ENCODE data around the gene OCA2. TPM values are rescaled to one million over a fixed set of nuclear protein-coding genes. Genes with fewer than 3 reads are reported as not detected.

OCA2 gene
- total and polyA plus RNA-seq, 2 of the 4 experiments (the other 2 are of a cell fraction): under 0.01 to 0.03 TPM

- intact Hi-C loops (cut with micrococcal nuclease) (no loop called here), in situ Hi-C loops (cut with MboI; ENCODE audit: low sequenced_read_pairs) (no loop called here), dilution Hi-C loops (cut with HindIII; ENCODE audit: low sequenced_read_pairs, unreplicated experiment) (no loop called here)
- Histone ChIP-seq H3K4me1 (ENCODE audit: control insufficient read depth, insufficient read depth, low read length) (no peaks in the 10 kb centered on the region), H4K91ac (ENCODE audit: insufficient read depth, low read depth, low read length) (no peak overlapping the region), H3K79me1 (ENCODE audit: low read depth in 1 of 2, low read length in 2 of 2) (no peaks in the 10 kb centered on the region), H3K27ac (ENCODE audit: insufficient read depth, low read length) (no peak overlapping the region), H4K20me1 (ENCODE audit: insufficient read depth, low read length) (no peaks in the 10 kb centered on the region), H2AK9ac (replicated peaks; ENCODE audit: low read depth, low read length, poor library complexity) (no peak overlapping the region), H4K5ac (ENCODE audit: low read depth, low read length) (no peak overlapping the region), H3K4me3 (ENCODE audit: insufficient read depth, low read depth, low read length) (no peak overlapping the region), H3K36me3 (ENCODE audit: control insufficient read depth, insufficient read depth, low read length) (no peaks in the 10 kb centered on the region), H3K4me2 (ENCODE audit: low read depth, low read length) (no peak overlapping the region), H3K56ac (ENCODE audit: extremely low read depth, insufficient read depth, low read length) (no peak overlapping the region), H2BK15ac (ENCODE audit: low read depth, low read length) (no peak overlapping the region), H4K8ac (ENCODE audit: low read depth in 2 of 2, low read length in 2 of 2) (no peak overlapping the region), H2AK5ac (ENCODE audit: low read depth, low read length) (no peak overlapping the region), H3K9ac (ENCODE audit: low read depth, low read length) (no peak overlapping the region), H3K18ac (ENCODE audit: low read depth, low read length) (no peak overlapping the region), H3K23ac (ENCODE audit: low read depth, low read length) (no peak overlapping the region), H2BK20ac (ENCODE audit: low read depth, low read length) (no peak overlapping the region), H3K14ac (replicated peaks; ENCODE audit: low read depth, low read length) (no peak overlapping the region), H3K27me3 (ENCODE audit: control insufficient read depth, insufficient read depth, low read length) (no peaks in the 10 kb centered on the region), H3K9me1 (ENCODE audit: insufficient read depth, low read length) (no peaks in the 10 kb centered on the region), H2BK5ac (ENCODE audit: low read depth, low read length, poor library complexity, severe bottlenecking) (no peak overlapping the region), H2AFZ (replicated peaks; ENCODE audit: low read length, poor library complexity) (no peak overlapping the region), H2BK120ac (ENCODE audit: low read depth, low read length) (no peak overlapping the region), H3K4ac (ENCODE audit: low read depth, low read length) (no peak overlapping the region), H3K9me3 (ENCODE audit: control insufficient read depth, insufficient read depth, low read length) (peaks cover 15% of the 10 kb centered on the region)
- BruUV-seq (replicated peaks): no TSS peak
- TF ChIP-seq CHD1 (IDR thresholded peaks at IDR 0.05; ENCODE audit: low read depth, low read length) (no peak), RFX5 (IDR thresholded peaks at IDR 0.05; ENCODE audit: low read depth, low read length) (no peak), RAD21 (IDR thresholded peaks at IDR 0.05; ENCODE audit: low read length) (no peak), SMC3 (IDR thresholded peaks at IDR 0.05; ENCODE audit: low read depth, low read length) (no peak), MAFK (IDR thresholded peaks at IDR 0.05; ENCODE audit: low read depth, low read length) (no peak)
- ChIA-PET CTCF (no interaction called here), POLR2A (ENCODE audit: unreplicated experiment) (no interaction called here)
- WGBS, 2 experiments (ENCODE audit: extremely low coverage in 2 of 2, insufficient read length in 1 of 2): 80% methylated on average over 1 of the region's 3 CpGs; no CpG with 5 or more reads in 1 of the 2 experiments
- ATAC-seq (ENCODE audit: low read depth) (no peak), DNase-seq (no peak)
Observed at GRCh38 chr15:27763514-27763913, 335.6 kb downstream of the OCA2 start.

Data from IMR-90 (cell line).